GM21737 (cell line): ENCODE measurements around the gene DOP1B.
A peak's percentile ranks its signal among the peaks of the same experiment; 100 is the strongest.
"Not testable (repeated sequence)": the region's sequence is repeated elsewhere in the genome, so short reads cannot be mapped to it uniquely, and the experiment has no call there.

Experiments
- ATAC-seq: cut with Tn5 transposase; IDR thresholded peaks from one replicate; pipeline ENCODE4 v1.9.1; 2021; ENCODE audit warnings: mild to moderate bottlenecking, moderate library complexity; ENCODE audit not compliant: unreplicated experiment

DOP1B gene, protein sequence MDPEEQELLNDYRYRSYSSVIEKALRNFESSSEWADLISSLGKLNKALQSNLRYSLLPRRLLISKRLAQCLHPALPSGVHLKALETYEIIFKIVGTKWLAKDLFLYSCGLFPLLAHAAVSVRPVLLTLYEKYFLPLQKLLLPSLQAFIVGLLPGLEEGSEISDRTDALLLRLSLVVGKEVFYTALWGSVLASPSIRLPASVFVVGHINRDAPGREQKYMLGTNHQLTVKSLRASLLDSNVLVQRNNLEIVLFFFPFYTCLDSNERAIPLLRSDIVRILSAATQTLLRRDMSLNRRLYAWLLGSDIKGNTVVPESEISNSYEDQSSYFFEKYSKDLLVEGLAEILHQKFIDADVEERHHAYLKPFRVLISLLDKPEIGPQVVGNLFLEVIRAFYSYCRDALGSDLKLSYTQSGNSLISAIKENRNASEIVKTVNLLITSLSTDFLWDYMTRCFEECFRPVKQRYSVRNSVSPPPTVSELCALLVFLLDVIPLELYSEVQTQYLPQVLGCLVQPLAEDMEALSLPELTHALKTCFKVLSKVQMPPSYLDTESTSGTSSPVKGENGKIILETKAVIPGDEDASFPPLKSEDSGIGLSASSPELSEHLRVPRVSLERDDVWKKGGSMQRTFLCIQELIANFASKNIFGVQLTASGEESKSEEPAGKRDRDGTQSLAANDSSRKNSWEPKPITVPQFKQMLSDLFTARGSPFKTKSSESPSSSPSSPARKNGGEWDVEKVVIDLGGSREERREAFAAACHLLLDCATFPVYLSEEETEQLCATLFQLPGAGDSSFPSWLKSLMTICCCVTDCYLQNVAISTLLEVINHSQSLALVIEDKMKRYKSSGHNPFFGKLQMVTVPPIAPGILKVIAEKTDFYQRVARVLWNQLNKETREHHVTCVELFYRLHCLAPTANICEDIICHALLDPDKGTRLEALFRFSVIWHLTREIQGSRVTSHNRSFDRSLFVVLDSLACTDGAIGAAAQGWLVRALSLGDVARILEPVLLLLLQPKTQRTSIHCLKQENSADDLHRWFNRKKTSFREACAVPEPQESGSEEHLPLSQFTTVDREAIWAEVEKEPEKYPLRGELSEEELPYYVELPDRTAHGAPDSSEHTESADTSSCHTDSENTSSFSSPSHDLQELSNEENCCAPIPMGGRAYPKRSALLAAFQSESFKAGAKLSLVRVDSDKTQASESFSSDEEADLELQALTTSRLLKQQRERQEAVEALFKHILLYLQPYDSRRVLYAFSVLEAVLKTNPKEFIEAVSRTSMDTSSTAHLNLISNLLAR (N-terminal part only)

DNA sequence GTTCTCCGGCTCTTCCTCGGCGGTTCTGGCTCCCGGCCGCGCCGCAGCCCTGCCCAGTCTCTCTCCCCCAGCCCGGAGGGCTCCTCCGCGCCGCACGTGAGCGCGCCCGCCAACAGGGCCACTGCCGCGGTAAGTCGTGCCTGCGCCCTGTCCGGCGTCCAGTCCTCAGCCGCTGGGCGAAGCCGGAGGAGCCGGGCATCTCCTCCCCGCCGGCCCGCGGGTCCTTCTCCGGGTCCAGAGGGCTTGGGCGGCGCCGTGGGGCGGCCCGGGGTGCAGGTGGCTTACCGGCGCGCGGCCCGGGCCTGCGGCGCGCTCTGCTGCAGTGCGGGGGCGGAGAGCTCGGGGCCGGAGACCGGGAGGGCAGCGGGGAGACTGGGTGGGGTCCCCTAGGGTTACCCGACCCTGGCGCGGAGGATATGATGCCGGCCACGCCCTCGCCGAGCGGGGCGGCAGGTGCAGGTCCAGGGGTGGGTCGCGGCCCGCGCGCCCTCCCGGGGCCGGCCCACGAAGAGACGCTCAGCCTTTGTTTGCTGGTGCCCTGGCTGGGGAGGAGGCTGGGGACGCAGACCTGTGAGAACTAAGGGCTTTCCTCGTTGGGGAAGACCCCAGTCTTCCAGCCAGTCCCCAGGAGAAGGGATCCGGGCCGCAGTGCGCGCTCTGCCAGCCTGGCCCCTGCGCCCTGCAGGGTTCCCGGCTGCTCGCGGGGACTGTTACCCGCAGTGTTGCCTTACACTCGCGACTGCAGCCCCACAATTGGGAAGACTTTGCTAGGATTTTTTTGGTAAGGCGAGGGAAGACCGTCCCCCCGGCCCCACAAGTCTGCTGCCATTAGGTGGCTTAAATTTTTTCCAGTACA is at the start of gene DOP1B:
Gene DOP1B, plus strand, starts transcription at position 10 of the 856 bp plus-strand sequence. CDS start 7,910 bp downstream, outside the sequence.
- ATAC-seq, result peak; percentile 21

DNA sequence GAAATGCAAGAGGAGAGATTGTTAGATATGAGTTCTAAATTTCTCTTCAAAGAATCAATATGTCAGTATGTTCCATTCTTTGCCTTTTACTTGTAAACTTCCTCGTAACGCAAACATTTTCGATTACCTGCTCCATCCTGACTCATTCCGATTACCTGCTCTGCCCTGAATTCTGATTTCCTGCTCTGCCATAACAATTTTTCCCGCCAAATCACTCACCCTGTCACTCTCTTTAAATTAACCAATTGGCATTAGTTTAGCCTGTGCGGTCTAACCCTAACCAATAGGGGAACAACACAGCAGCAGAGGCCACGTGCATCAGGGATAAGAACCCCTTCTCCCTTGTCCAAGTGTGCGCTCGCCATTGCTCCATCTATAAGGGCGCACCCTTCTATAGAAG is 46.8 kb upstream of the DOP1B start:
- no peak for ATAC-seq

DNA sequence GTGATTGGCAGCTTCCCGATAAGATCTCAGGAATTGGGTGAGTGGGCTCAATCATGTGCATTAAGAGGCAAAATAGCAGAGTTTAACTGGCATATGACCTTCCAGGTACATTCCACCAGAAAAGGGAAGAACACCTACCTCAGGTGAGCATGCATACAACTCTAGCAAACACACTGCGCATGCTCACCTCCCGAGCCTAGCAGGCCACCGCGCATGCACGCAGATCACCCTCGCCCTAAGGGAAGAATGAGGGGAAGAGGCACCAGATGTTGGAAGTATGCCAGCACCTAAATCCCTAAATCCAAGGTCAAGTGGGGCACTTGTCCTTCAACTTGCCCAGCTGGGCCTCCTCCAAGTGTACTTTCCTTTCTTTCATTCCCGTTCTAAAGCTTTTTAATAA is 45.4 kb upstream of the DOP1B start:
- no peak for ATAC-seq

DNA sequence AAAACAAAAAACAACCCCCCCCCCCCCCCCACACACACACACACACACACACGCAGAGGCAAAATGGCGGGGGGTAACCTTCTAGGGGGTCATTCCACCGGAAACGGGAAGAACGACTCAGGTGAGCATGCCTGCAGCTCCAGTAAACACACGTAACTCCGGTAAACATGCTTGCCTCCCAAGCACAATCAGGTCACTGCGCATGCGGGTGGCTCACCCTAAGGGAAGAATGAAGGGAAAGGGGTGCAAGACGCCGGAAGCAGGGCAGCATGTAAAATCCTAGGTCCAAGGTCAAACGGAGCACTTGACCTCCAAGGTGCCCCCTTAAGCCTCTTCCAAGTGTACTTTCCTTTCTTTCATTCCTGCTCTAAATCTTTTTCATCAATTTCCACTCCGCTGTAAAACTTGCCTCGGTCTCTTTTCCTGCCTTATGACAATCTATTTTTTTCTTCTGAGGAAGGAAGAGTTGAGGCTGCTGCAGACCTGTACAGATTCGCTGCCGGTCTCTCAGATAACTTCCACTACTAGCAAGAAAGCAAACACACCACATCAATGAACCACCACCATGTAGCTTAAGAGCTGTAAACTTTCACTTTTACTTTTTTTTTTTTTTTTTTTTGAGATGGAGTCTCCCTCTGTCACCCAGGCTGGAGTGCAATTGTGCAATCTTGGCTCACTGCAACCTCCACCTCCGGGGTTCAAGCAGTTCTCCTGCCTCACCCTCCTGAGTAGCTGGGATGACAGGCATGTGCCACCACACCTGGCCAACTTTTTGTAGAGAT is 42.8 kb upstream of the DOP1B start:
- ATAC-seq, result no peak

DNA sequence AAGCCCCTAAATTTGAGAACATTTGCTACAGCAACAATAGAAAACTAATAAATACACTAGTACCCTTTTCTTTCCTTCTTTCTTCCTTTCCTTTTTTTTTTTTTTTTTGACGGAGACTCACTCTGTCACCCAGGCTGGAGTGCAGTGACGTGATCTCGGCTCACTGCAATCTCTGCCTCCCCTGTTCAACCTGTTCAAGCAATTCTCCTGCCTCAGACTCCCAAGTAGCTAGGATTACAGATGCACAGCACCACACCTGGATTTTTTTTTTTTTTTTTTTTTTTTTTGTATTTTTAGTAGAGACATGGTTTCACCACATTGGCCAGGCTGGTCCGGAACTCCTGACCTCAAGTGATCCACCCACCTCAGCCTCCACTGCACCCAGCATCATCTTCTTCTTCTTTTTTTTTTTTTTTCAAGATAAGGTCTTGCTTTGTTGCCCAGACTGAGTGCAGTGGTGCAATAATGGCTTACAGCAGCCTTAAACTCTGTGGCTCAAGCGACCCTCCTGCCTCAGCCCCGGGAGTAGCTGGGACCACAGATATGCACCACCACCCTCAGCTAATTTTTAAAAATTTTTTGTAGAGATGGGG is 41.4 kb upstream of the DOP1B start:
- ATAC-seq, result no peak

DNA sequence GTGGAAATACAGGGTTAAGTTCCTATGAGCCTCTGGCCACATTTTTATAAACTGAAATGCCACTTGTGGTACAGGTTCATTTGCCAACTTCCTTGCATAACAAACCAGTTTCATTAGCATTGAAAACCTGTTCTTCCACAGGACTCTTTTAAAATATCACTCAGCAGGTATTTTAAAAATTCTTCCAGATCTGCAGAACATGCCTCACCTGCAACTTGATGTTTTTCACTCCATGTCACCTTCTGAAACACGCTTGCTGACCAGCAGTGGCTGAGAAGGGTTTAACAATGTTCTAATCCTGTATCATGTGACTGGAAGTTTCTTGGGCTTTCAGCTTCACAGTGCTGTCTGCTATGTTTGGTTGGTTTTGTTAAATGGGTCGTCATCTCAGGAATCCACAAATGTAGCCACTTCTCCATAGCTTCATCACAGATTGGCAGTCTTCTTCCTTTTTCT is 39.3 kb upstream of the DOP1B start:
- ATAC-seq, result no peak

DNA sequence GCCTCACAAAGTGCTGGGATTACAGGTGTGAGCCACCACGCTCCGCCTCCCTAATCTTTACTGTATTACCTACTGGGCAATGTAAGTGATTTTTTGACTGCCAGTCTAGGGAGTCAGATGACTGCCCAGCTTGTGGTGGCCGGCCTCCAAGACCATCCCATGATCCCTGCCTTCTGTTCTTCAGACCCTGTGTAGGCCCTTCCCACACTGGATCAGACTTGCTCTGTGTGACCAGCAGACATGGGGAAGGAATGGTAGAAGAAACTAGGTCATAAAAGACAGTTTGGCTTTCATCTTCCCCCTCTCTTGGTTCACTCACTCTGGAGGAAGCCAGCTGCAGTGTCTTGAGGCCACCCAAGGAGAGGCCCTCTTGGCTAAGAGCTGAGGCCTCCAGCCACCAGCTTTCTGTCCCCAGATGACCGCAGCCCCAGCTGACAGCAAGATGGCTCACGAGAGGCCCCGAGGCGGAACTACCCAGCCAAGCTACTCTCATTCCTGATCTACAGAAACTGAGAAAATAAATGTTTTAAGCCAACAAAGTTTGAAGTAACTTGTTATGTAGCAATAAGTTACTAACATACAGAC is 36.2 kb upstream of the DOP1B start:
- ATAC-seq, result no peak

DNA sequence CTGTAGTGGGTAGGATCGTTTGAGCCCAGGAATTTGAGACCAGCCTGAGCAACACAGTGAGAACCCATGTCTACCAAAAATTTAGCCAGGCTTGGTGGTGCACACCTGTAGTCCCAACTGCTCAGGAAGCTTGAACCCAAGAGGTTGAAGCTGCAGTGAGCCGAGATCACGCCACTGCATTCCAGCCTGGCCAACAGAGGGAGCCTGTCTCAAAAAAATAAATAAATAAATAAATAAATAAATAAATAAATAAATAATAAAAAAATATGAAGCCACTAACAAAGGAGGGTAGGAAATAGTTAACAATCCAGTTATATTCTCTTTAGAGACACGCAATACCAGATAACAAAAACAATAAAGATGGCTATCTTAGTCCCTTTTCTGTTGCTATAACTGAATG is 33.6 kb upstream of the DOP1B start:
- no peak for ATAC-seq

DNA sequence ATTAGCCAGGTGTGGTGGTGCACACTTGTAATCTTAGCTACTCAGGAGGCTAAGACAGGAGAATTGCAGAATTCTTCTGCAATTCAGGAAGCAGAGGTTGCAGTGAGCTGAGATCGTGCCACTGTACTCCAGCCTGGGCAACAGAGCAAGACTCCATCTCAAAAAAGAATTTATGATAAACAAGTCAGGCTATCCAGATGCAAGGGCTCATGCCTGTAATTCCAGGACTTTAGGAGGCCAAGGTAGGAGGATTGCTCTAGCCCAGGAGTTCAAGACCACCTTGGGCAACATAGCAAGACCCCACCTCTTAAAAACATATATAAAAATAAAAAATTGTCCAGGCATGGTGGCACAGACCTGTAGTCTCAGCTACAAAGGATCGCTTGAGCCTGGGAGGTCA is 32.2 kb upstream of the DOP1B start:
- ATAC-seq, result no peak

DNA sequence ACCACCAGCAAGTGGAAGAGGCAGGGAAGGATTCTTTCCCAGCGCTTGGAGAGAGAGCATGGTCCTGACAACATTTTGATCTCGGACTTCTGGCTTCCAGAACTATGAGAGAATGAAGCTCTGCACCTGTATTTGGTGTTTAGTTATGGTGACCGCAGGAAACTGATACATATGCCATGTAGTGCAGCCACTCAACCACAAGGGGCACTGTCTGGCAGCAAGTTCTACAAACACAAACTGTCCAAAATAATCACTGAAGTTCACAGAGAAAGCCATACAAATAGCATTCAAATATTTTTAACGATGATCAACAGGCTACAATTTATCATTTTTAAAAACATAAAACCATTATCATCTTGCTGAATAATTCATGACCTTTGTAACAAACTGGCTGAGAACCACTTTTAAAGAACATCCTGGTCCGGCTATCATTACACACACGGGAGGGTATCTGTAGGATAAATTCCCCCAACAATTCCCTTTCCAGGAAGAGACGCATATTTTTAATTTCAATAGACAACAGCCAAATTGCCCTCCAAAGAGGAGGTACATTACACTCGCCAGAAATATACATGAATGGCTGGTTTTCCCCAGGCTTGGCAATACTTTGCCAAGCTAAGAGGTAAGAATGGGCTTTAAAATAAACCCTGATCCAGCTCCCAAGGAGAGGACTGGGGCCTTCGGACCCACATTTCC is 31.0 kb upstream of the DOP1B start:
- ATAC-seq, result no peak

DNA sequence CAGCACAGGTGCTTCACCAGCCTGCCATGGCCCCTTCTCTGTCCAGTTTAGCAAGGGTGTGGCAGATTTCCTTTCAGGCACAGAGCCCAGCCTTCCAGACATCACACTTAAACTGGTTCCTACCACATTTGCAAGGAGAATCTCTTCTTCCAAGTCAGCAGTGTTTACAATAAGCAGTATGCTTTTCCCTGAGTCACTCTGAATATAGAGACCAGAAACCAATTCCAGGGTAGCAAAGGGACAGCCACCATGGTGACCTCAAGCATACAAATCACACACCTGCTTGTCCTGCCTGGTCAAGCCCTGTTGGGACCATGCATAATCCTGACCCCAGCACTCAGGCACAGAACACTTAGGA is 30.4 kb upstream of the DOP1B start:
- ATAC-seq, result no peak

DNA sequence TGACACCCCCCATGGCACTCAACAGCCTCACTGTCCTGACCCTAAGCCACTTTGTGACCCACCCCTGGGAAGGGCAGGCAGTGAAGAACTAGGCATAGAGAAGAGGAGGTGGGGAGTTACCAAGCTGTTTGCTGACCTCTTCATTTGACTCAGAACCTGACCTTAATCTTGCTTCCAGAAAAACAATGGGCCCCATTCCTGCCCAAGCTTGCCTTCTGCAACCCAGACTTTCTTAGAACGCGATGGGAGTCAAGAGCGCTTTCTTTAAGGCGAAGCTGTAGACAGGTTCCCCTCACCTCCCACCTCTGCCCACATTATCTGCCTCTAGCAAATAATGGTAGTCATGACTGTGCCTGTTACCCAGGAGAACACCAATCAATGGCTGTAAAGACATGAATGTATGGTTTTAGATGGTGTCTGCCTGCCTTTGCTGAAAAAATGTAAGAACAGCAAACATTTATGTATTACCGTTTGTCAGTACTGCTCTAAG is 30.0 kb upstream of the DOP1B start:
- ATAC-seq, result no peak

DNA sequence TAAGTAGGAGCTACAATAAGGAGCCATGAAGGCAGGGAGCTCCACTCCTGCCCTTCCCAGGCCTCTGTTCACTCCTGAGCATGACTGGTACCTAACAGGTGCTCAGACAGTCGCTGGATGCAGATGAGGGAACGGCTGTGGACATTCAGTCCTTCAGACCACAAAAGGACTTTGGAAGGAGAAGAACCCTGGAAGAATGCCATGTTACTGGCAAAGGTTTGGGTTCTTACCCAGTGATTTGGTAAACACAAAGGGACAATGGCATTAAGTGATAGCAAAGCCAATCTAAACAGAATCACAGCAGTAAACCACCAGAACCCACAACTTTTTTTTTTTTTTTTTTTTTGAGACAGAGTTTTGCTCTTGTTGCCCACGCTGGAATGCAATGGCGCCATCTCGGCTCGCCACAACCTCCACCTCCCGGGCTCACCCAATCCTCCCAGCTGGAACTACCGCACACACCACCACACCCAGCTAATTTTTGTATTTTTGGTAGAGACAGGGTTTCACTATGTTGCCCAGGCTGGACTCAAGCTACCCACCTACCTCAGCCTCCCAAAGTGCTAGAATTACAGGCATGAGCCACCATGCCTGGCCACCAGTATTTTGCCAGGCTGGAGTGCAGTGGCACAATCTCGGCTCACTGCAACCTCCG is 29.2 kb upstream of the DOP1B start:
- ATAC-seq, result no peak

DNA sequence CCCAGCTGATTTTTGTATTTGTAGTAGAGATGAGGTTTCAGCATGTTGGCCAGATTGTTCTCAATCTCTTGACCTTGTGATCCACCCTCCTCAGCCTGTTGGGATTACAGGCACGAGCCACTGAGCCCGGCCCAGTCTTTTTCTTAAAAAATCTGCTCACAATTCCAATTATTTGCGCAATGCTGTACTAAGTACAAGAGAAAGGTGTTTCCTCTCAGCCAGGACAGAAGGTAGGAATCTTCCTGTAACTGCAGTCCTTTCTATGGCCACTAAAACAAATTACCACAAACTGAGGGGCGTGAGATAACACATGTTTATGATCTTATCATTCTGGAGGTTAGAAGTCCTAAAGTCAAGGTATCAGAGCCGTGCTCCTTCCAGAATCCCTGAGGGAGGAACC is 28.6 kb upstream of the DOP1B start:
- ATAC-seq, result no peak

DNA sequence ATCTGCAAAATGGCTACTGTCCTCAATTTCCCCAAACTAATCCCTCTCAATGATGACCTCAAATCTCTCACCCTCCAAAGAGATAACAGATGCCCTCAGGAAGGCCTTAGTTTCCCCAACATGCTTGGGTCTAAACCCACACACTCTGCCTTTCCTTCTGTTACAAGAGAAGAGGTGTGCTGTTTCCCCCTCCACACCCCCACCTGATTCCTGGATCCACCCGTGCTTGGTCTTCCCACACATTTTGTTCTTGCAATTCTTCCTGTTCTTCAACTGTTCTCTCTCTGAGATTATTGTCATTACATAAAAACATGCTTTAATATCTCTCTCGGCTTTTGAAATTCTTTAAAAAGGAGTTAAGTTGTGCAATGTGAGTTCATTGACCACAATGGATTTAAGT is 27.4 kb upstream of the DOP1B start:
- no peak for ATAC-seq

DNA sequence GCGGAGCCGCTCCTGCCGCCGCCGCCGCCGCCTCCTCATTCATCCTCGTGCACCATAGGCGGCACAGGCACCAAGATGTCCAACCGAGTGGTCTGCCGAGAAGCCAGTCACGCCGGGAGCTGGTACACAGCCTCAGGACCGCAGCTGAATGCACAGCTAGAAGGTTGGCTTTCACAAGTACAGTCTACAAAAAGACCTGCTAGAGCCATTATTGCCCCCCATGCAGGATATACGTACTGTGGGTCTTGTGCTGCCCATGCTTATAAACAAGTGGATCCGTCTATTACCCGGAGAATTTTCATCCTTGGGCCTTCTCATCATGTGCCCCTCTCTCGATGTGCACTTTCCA is 26.2 kb upstream of the DOP1B start:
- ATAC-seq, result not testable (repeated sequence)

DNA sequence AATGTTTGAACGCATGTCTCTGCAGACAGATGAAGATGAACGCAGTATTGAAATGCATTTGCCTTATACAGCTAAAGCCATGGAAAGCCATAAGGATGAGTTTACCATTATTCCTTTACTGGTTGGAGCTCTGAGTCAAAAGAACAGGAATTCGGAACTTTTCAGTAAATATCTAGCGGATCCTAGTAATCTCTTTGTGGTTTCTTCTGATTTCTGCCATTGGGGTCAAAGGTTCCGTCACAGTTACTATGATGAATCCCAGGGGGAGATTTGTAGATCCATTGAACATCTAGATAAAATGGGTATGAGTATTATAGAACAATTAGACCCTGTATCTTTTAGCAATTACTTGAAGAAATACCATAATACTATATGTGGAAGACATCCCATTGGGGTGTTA is 25.8 kb upstream of the DOP1B start:
- ATAC-seq, result not testable (repeated sequence)

DNA sequence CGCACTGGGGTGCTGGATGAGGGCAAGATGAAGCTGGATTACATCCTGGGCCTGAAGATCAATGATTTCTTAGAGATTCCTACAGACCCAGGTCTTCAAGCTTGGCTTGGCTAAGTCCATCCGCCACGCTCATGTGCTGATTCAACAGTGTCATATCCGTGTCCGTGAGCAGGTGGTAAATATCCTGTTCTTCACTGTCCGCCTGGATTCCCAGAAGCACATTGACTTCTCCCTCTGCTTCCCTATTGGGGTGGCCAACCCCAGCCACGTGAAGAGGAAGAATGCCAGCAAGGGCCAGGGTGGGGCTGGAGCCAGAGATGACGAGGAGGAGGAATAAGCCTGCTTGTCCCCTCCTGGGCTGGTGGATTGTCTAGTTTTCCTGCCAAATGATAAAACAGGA is 23.9 kb upstream of the DOP1B start:
- ATAC-seq, result no peak
